Heart left ventricle (tissue), 13 donors: ENCODE measurements around the gene EID1.

ENCODE experiments used
- POLR2A ChIP-seq, 2 donors: fragments of 450-650 bp; IDR thresholded peaks; one replicate each; pipeline ENCODE4 v1.6.1; 2017; ENCODE audit warnings: antibody characterized with exemption in 2 of 2, mild to moderate bottlenecking in 2 of 2, moderate library complexity in 2 of 2
- TF ChIP-seq, protein P1 (sequence below), 12 donors: fragments of 200-600 bp; sonication (generic) in 4 of 12; IDR thresholded peaks; one replicate each; pipeline versions ENCODE4 v1.5.0 to v1.8.0; 2018 to 2022; ENCODE audit warnings: antibody characterized with exemption in 12 of 12, mild to moderate bottlenecking in 5 of 12
- donor health status: ischemic (EF 13 %, LVEDD 7.1; RV severe dilation, severe dysfunction).
- donor health status: DM: no; HTN: yes; CAD: no.
- donor health status: DM: no; HTN: no; CAD: no.
- donor health status: ischemic (EF 25% LVEDD 6.9; RV normal size, moderate dysfunction).
- donor health status: ischemic (EF 25% LVEDD 5.7; RV mildly dilated, moderate dysfunction).
- donor health status: ischemic (EF 35%, LVEDD 5.7; RV mildly dilated, moderate dysfunction).
- donor health status: nonischemic (EF 11% LVEDD 7.7; RV severe dilation, severe dysfunction).
- donor health status: DM: yes; HTN: yes; CAD: no.
- donor health status: PGD.
- donor health status: ischemic (EF 29% LVEDD 5.4; RV normal size, mild dysfunction).
- donor health status: nonischemic (EF 23%, LVEDD 6.1; RV moderate dilation, normal function).

GRCh38 chr15:48845123-48845522 lies 32.8 kb upstream of the EID1 start:
- TF ChIP-seq, protein P1, sequence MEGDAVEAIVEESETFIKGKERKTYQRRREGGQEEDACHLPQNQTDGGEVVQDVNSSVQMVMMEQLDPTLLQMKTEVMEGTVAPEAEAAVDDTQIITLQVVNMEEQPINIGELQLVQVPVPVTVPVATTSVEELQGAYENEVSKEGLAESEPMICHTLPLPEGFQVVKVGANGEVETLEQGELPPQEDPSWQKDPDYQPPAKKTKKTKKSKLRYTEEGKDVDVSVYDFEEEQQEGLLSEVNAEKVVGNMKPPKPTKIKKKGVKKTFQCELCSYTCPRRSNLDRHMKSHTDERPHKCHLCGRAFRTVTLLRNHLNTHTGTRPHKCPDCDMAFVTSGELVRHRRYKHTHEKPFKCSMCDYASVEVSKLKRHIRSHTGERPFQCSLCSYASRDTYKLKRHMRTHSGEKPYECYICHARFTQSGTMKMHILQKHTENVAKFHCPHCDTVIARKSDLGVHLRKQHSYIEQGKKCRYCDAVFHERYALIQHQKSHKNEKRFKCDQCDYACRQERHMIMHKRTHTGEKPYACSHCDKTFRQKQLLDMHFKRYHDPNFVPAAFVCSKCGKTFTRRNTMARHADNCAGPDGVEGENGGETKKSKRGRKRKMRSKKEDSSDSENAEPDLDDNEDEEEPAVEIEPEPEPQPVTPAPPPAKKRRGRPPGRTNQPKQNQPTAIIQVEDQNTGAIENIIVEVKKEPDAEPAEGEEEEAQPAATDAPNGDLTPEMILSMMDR (IDR thresholded peaks at IDR 0.05): no peak
- no peak for TF ChIP-seq POLR2A (IDR thresholded peaks at IDR 0.05)
